T-helper 2 cell treated with Interferon-gamma antibody and Interleukin-4, amounts not matched to agents 100 ng/mL and 5 ng/mL, for 36 hours (primary cell): ENCODE results near the gene GPR89A. TPM values are rescaled to one million over a fixed set of nuclear protein-coding genes. Genes with fewer than 3 reads are reported as not detected.
"Not testable (repeated sequence)": the region's sequence is repeated elsewhere in the genome, so short reads cannot be mapped to it uniquely, and the experiment has no call there.

Experiments used
- intact Hi-C: fragments of 100-400 bp; cut with micrococcal nuclease; formaldehyde crosslinking; loops from one replicate; pipeline ENCODE4 v1.15.1; 2023
- total RNA-seq: library from RNA; stranded (reverse); gene quantifications from 2 replicates; pipeline ENCODE4 v1.2.3, GENCODE V29; 2022

GPR89A gene
- 33.6 and 36.4 TPM in 2 replicates for total RNA-seq

DNA sequence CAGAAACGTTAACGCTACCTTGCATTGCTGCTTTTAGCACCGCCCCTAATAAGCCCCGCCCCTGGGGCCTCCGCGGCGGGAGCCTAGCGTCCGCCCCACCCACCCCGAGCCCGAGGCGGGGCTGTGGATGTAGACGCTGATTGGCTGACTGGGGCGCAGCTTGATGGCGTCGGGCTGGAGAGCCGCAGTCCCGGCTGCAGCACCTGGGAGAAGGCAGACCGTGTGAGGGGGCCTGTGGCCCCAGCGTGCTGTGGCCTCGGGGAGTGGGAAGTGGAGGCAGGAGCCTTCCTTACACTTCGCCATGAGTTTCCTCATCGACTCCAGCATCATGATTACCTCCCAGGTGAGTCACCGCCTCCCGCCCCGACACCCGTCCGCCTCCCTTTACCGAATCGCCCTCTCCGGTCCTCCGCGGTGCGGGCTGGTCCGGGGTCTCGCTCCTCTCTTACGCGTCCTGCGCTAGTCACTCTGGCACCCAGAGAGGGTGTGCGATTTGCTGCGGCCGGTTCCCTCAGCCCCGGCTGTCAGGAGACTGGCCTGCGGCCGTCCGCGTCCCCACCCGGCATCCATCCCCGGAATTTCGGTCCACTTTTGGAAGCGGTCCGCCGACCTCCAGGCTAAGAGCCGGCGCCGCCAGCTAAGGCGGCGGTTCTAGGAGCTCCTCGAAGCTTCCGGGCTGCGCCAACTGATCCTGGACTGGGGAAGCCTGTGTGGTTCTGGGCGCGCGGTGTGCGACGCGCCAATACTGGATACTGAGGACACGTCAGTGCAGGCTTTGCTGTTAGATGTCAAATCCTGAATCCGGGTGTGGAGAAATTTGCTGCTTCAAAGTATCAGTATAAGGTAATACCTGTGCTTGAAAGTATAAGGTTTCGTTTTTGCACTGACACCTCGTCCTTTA is at the start of gene GPR89A:
Gene GPR89A, plus strand, starts transcription at position 156 of the 901 bp plus-strand sequence. Its CDS starts 146 bp downstream, at position 302.
- intact Hi-C loops, result not testable (repeated sequence)

DNA sequence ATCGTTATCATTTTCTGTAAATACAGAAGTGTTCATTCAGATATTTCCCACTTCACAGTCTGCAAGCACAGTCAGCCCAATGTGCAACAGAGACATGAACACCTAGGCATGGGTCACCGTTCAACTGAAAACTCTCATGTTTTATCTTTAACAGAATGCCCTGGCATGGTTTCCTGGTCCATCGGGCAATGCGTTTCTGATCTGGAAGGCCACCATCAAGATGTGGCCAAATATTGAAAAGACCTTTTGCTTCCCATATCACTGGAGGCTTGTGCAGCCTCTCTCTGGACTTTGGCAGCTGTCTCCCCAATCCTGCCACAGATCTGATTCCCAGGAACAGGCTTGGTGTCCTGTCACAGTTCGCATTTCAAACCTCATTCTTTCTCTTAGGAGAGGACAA is 21.0 kb upstream of the GPR89A start:
- intact Hi-C loops, result not testable (repeated sequence)

DNA sequence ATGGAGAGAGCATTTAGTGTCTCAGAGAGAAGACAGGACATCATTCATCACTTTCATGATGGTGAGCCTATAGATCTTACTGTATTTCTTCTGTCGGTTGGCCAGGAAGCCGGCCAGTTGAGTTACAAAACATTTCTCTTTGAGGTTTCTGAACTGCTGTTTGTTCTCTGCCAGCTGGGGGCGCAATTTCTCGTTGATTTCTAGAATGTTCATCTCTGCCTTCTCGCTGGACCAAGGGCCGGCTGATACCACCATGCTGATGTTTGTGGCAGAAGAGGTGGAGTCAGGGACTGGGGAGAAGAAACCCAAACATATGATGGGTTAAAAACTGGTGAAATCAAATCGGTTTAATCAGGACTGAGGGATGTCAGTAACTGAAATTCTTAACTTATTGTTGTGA is 17.0 kb upstream of the GPR89A start:
- intact Hi-C loops, result loop anchor here (5.0 kb wide), 1 partner anchor 131 kb away; no protein-coding TSS in a partner anchor

DNA sequence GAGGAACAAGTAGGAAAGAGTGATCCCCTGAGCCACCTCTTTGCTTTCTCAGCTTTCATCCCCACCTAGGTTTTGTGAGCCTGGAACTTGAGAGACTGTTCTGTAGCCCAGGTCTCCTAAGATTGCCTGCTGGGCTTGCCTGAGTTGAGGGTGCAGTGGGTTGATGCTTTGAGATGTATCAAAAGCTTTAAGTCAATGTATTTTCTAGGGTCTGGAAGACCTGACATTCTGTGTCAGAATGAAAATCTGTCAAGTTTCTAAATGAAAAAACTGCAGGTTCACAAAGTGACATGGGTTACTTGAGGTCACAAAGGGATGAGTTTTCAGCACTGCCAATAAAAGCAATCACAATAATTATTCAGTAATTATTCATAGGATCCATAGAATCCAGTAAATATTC is 15.4 kb upstream of the GPR89A start:
- intact Hi-C loops, result loop anchor here (5.0 kb wide), 1 partner anchor 130 kb away; no protein-coding TSS in a partner anchor

DNA sequence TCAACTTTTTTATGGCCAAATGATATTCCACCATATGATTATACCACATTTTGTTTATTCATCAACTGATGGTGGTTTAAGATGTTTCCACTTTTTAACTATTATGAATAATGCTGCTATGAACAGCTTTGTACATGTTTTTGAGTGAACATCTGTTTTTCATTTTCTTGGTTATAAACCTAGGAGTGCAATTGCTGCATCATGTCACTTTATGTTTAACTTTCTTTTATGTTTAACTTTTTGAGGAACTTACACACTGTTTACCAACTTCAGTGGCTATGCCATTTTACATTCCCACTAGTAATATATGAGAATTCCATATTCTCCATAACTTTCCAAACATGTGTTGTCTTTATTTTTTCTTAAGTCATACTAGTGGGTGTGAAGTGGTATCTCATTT is 12.4 kb upstream of the GPR89A start:
- intact Hi-C loops, result not testable (repeated sequence)

DNA sequence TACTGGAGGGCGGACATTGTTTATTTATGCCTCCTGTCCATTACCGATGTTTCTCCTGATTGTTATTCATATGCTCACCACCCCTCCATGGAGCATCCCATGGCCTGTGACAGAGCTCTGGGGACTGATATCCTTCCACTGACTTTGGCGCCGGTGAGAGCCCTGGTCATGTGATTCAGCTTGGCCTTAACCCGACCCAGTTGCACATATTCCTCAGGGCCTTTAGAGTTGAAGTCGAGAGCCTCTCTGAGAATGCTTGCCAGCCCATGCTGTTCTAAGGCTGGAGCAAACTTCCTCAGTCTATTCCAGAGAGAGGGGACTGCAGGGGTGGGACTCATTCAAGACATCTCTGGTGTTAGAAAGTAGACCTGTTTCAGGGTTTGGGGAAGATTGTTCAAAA is 11.6 kb upstream of the GPR89A start:
- intact Hi-C loops, result not testable (repeated sequence)

DNA sequence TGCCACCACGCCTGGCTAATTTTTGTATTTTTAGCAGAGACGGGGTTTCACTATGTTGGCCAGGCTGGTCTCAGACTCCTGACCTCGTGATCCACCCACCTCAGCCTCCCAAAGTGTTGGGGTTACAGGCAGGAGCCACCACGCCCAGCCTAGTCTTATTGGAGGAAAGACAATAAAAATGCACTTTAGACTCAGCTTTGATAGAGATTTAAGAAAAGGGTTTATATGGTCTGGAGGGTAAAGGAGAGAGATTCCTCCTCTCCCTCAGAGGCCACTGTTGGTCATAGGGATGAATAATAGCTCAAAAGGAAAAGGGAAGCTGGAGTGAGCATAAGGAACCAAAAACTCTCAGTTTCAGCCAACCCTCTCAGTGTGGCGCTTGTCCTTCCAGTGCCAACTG is 8.4 kb upstream of the GPR89A start:
- intact Hi-C loops, result not testable (repeated sequence)

DNA sequence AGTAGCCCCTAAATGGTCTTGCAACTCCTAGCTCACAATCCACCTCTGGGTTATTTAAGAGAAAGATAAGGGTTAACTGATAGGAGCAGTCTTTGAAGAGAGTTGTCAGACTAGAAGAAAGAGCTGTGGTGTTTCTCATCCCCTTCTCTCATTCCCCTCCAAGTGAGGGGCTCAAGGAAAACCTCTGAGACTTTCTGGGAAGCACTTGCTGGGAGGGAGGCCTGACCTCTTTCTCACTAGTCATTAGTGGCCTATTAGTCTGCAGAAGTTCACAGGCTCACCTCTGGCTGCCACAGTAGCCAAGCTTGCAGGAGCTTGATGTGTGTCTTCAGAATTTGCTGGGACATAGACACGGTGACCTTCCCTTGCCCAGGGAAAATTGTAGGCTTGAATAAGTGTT is 6.2 kb upstream of the GPR89A start:
- intact Hi-C loops, result no loop called here

DNA sequence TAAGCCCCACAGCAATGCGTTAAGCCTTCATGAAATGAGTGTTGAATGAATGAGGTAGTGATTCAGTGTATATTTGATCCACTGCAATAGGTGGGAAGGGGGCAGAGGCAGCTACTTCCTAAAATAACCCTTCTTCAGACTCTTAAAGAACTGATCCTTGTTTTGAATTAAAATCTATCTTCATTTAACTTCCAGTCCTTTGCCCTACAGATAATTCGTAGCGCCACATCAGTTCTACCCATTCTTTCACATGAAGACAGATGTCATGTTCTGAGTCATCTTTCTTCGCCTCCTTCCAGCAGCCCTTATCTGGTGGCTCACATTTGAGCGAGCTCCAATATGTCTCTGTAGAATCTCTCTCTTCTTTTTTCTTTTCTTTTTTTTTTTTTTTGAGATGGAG is 948 bp upstream of the GPR89A start:
- intact Hi-C loops, result not testable (repeated sequence)

DNA sequence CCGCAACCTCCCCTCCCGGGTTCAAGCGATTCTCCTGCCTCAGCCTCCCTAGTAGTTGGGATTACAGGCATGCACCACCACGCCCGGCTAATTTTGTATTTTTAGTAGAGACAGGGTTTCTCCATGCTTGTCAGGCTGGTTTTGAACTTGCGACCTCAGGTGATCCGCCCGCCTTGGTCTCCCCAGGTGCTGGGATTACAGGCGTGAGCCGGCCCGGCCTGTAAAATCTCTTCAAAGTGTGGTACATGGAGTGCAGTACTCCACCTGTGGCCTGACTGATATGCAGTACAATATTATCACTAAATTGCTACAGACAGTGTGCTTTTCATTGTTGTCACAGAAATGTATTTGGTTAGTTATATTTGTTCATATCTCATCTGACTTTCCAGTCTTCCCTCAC is 499 bp upstream of the GPR89A start:
- intact Hi-C loops, result not testable (repeated sequence)

DNA sequence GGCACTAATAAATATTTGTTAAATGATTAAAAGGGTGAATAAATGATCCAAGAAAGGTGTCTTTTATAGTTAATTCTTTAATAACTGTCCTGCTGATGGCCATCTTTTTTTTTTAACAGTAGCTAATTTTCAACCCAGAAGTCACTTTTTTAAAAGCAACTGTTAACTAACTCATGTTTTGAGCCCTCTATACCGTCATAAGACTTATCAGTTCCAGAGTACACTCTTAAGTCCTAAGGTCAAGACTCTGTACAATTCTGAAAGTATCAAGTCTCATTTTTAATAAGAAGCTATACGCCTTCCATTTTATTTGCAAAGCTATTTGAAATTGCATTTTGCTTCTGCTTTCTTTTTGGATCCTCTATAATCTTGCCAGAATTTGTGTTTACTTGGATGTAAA is 3.0 kb downstream of the GPR89A start:
- intact Hi-C loops, result not testable (repeated sequence)

DNA sequence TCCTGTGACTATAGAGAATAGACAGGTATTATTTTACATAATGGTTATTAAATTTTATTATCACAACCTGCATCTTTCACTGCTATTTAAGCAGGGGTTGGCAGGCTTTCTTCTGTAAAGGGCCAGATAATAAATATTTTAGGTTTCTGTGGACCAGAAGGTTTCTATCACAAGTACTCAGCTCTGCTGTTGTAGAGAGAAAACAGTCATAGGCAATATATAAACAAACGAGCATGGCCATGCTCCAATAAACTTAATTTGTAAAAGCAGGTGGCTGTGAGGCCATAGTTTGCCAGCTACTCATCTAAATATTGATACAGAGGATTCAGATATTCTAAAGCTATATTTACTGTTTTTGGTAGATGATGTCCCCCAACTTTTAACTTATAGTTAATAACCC is 12.3 kb downstream of the GPR89A start:
- intact Hi-C loops, result not testable (repeated sequence)

DNA sequence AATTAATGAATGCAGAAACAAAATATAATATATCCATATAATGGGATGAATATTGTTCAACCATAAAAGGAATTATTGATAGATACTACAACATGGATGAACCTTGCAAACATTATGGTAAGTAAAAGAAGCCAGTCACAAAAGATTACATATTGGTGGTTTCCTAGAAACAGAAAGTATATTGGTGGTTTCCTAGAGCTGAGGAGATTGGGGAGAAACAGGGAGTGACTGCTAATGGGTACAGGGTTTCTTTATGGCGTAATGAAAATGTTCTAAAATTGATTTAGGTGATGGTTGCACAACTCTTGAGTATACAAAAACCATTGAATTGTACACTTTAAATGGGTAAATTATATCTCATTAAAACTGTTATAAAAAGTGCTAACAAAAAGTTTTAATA is 14.4 kb downstream of the GPR89A start:
- intact Hi-C loops, result not testable (repeated sequence)

DNA sequence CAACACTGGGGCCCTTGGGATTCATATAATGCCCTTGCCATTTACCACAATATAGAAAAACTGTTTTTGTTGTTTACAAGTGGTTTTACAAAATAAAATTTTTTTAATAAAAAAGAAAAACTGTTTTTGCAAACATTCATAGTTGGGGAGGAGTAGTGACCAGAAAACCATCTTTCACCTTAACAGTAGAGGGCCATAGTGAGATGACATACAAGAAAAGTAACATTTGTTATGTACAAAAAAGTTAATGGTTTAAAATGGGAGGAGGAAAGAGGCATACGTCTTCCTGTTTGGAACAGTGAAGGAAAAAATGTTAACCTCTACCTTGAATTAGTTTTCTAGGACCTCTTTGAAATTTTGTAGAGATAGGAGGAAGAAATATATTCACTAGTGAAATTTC is 28.4 kb downstream of the GPR89A start:
- intact Hi-C loops, result not testable (repeated sequence)

DNA sequence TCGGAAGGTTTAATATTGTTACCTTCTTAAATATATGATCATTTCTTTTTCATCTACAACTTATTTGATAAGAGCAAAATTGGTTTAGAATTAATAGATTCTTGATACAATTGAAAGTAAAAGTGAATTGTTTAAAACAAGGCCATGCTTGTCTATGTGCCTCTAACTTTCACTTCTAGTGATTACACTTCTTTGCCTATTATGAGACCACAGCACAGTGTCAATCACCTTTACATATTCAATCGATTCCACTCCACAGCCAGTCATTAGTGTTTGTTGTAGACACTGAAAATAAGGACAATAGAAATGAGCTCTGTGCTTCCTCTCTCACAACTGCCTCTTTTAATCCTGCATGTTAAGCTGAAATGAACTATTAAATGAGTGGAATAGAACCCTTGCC is 34.1 kb downstream of the GPR89A start:
- intact Hi-C loops, result not testable (repeated sequence)

DNA sequence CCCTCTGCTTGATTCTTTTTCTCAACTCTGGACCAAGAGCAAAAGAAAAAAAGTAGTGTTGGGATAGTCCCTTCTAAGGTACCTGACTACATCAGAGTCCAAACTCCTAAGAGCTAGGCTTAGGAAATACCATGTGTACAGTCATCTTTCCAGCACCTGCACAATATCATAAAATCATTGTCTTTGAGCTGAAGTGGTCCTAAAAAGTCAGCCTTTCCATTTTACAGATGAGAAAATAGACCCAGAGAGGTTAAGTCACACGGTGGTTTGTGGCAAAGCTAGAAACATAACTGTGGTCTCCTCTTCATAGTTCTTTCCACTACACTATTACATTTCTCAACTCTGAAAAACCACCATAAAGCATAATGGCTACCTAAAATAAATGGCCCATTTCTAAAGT is 36.2 kb downstream of the GPR89A start:
- intact Hi-C loops, result not testable (repeated sequence)

DNA sequence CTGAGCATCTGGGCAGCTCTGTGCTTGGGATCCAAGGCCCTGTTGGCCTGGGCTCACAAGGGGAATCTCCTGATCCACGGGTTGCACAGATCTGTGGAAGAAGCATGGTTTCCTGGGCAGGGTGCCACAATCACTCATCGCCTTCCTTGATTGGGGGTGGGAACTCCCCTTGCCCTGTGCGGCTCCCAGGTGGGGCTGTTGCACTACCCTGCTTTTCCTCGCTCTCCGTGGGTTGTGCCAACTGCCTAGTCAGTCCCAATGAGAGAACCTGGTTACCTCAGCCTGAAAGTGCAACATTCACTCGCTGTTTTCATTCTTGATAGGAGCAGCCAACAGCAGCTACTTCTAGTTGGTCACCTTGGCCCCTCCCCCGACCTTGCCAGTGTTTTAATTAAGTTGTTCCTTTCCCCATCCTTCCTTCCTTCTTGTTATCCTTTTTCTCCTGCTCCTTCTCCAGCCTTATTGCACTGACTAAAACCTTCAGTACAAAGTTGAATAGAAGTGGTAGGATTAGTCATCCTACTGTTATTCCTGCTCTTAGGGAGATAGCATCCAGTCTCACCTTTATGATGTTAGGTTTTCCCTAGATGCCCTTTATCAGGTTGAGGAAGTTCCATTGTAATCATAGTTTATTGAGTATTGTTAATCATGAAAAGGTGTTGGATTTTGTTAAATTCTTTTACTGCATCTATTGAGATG is 48.6 kb downstream of the GPR89A start:
- intact Hi-C loops, result not testable (repeated sequence)

DNA sequence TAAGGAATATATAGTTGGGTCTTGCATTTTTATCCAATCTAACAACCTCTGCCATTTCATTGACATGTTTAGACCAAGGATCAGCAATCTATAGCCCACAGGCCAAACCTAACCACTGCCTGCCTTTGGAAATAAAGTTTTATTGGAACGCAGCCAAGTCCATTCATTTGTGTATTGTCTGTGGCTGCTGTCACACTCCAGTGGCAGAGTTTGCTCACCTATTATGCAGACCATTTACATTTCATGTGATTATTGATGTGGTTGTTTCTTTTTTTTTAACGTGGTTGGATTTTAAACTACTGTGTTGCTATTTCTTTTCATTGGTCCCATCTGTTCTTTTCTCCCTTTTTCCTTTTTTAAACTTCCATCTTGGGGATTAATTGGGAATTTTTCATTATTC is 54.7 kb downstream of the GPR89A start:
- intact Hi-C loops, result not testable (repeated sequence)

DNA sequence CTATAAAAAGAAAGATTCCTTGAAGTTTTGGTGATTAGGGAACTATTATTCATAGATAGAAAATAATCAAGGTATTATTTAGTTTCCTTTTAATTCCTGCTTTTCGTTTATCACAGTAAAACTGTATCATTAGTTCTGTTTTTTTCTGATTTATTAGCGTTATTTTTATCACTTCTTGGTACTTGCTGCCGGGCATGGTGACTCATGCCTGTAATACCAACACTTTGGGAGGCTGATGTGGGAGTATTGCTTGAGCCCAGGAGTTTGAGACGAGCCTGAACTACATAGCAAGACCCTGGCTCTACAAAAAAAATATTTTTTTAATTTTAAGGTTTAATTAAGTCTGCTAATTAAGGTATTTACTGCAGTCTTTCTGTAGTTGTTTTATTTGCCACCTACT is 57.2 kb downstream of the GPR89A start:
- intact Hi-C loops, result not testable (repeated sequence)

DNA sequence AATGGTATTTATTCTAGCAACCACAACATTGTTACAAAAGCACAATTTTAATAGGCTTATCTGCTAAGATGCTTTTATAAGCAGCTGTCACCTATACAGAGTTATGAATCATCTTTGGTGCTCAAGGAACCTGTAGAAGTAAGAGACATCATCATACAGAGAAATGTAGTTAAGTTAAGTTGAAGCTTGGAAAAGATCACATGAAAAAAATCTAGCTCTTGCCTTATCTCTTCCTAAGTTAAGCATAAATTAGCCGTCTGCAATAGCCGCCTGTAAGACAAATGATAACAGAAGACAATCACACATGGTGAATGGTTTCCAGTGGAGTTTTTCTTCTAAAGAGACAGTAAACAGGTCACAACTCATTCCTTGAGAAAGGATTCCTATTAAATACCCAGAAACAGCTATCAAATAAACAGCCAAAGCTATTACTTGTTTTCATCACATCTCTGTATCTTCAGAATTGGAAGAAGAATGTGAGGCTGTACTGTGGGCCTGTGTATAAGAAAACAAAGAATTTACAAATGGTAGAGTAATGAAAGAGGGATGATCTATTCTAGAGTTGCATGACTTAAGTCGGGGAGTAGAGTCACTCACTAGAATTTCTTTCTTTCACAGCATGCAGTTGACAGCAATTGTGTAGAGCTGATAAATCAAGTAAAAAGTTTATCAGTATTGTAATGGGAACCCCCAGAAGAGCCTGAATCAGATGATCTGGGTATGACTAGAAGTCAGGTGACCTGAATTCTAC is 63.4 kb downstream of the GPR89A start:
- intact Hi-C loops, result not testable (repeated sequence)

DNA sequence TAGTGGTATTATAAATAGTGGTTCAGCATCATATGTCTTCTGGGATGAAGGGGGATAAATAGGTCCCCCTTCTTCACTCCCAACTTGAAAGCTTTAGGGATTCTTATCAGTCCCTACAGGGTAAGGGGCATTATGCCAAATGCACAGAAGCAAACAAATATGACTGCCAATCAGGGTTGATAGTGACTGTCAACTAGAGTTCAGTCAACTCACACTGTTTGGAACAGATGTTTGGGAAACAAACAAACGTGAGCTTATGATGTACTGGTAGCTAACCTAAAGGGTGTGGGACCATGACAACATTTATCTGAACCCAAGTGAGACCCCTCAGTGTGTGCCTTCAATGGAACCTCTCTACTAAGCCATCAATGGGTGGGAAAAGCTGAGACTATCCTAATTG is 65.4 kb downstream of the GPR89A start:
- intact Hi-C loops, result not testable (repeated sequence)

DNA sequence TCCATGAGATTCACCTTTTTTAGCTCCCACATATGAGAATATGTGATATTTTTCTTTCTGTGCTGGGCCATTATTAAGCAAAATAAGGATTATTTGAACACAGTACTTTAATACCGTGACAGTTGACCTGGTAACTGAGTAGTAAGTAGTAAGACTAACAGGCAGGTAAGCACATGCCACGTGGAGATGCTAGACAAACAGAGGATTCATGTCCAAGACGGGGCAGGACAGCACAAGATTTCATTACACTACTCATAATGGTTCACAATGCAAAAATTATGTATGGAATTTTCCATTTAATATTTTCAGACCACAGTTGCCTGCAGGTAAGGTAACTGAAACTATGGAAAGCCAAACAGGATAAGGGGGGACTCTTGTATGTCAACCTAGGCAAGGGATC is 77.1 kb downstream of the GPR89A start:
- intact Hi-C loops, result not testable (repeated sequence)
